HG03565 (cell line): ENCODE measurements around the gene RNF114.
"Not testable (repeated sequence)": the region's sequence is repeated elsewhere in the genome, so short reads cannot be mapped to it uniquely, and the experiment has no call there.

Experiments used
- ATAC-seq: cut with Tn5 transposase; IDR thresholded peaks from one replicate; pipeline ENCODE4 v1.9.1; 2021; ENCODE audit warnings: mild to moderate bottlenecking, moderate library complexity; ENCODE audit not compliant: unreplicated experiment

The RNF114 gene

DNA sequence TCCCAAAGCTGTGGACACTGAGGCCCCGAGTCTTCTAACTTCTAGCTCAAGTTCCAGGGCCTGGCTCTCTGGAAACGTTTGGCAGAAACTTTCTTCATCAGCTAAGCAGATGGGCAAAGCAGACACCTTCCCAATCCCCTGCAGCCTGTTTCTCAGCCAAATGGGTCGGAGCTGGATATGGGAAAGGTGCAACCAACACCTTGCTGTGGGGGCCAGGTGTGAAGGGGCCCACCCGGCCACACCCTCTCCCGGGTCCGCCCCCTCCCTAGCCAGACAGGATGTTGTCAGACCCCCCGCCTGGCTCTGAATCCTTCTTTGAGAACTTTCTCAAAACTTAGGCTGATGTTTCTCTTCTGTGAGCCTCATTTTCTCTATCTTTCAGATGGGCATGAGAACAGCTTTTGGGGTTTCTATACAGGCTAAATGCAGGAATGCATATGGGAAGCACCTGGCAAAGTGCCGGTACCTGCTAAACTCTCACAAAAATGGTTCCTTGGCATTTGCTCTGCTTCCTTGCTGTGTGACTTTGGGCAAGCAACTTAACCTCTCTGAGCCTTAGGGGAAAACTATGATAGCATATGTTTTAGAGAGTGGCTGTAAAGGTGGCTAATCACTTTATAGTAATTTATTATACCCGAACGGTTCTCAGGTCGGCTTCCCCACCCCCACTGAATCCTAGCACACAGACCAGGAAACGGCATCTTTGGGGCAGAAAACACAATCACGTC is 48.4 kb downstream of the RNF114 start:
- no peak for ATAC-seq

DNA sequence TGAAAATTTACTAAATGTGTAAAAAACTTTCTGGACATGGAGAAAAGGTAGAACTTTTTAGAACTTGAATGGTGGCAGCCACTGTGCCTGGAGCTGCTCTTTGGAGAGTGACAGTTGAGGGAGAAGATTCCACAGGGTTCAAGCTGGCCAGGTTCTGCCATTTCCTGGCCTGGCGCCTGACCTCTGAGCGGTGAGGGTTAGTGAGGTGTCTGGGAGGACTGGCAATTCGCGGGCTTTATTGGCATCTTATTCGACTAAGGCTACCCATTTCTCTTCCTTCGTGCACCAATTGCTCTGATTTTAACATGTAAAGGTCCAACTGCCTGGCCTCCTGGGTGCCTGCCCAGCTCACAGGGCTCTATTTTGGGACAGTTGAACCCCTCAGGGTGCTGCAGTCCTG is 49.0 kb downstream of the RNF114 start:
- ATAC-seq: no peak

DNA sequence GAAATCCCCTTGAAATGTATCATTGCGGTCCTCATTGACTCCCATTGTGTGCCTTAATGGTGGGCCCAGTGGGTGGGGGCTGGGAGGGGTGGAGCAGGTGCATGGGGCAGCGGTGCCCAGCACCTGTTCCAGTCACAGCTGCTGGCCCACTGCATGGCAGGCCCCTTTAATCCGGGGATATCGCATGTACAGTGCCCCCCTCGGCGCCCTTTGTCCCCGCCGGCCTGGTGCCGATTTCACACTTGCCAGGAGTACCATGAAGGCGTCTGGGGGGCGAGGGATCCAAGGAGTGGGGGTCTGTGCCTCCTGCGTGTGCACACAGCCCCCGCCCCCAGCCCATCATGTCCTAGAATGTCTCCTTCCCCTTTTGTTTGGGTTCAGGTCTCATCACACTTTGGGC is 49.4 kb downstream of the RNF114 start:
- ATAC-seq: no peak

DNA sequence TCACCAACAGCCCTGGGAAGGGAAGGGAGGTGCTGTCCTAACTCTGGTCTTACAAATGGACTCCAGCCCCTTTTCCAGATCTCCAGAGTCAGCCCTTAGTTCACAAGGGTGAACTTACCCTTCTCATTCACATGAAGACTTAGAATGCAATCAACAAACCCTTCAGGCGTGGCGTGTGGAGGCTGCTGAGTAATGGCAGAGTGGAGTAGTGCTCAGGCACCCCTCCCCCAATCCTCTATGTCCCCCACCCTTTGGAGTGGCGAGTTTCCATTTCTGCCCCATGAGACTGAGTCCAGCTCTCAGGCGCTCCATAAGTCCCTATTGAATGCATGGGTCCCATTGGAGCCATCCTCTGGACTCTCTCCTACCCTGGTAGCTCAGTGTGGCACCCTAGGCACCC is 49.9 kb downstream of the RNF114 start:
- no peak for ATAC-seq

DNA sequence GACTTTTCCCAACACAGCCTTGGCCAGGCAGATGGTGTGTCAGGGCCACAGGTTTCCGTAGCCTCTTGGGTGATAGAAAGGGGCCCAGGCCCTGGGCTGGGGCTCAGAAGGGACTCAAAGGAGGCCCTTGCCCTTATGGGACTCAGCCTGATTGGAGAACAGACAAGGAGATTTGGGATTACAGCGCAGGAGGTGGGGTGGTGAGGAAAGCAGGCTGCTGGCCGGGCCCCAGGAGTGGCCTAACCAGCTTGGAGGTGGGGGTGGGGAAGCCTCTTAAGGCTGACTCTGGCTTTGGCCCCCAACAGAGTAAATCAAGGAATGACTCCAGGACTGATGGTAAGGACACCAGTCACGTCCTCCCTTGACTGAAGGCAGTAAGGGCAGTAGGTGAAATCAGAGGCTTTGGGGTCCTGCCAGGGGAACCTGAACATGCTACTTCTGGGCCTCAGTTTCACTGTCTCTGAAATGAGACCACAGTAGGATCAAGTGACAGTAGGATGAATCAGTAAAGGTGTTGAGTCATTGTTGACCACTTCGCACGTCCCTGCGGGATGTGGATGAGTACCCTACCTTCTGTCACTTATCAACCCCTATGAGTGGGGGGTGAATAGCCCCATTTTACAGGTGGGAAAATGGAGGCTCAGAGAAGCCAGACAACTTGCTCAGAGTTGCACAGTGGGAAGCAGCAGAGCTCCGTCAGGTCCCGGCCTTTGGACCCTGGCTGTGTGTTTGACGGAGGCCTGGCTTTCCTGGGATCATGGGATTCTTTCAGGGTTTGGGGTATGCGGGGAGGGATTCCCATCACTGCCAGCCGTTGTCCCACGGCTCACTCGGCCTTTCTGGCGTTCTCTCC is 51.0 kb downstream of the RNF114 start:
- ATAC-seq: no peak

DNA sequence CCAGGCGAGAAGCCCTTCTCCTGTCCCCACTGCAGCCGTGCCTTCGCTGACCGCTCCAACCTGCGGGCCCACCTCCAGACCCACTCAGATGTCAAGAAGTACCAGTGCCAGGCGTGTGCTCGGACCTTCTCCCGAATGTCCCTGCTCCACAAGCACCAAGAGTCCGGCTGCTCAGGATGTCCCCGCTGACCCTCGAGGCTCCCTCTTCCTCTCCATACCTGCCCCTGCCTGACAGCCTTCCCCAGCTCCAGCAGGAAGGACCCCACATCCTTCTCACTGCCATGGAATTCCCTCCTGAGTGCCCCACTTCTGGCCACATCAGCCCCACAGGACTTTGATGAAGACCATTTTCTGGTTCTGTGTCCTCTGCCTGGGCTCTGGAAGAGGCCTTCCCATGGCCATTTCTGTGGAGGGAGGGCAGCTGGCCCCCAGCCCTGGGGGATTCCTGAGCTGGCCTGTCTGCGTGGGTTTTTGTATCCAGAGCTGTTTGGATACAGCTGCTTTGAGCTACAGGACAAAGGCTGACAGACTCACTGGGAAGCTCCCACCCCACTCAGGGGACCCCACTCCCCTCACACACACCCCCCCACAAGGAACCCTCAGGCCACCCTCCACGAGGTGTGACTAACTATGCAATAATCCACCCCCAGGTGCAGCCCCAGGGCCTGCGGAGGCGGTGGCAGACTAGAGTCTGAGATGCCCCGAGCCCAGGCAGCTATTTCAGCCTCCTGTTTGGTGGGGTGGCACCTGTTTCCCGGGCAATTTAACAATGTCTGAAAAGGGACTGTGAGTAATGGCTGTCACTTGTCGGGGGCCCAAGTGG is 51.9 kb downstream of the RNF114 start:
- no peak for ATAC-seq

DNA sequence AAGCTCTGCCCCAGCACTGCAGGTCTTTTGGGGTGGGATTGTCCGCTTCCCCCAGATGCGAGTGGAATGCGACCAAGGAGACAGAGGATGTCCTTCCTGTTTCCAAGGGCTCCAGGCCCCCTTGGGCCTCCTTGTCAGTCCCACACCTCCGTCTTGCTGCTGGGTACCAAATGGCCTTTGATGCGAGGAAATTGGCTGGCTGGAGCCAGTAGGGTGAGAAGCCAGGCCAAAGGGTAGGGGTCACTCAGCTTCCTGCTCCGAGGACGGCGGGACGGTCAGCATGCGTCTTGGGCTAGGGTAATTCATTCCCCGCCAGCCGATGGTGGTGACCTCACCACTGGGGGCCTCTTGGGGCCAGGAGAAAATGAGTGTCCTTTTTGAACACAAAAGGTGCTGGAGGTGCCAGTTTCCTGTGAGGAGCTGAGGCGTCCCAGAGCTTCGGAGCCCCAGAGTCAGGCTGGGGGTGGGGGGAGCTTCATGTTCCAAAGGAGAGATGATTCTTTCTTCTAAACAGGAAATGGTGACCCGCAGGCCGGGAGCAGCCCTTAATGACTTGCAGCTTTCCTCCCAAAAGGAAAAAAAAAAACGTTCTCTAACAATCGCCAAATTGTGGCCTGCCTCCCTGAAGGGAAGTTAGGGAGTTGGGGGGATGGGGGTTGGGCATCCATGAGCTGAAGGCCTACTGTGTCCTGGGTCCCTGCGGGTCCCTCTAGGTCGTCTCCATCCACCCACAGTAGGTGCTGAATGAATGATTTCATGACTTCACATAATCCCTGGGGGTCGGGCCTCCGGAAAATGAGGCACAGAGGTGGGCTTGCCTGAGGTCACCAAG is 53.3 kb downstream of the RNF114 start:
- no peak for ATAC-seq

DNA sequence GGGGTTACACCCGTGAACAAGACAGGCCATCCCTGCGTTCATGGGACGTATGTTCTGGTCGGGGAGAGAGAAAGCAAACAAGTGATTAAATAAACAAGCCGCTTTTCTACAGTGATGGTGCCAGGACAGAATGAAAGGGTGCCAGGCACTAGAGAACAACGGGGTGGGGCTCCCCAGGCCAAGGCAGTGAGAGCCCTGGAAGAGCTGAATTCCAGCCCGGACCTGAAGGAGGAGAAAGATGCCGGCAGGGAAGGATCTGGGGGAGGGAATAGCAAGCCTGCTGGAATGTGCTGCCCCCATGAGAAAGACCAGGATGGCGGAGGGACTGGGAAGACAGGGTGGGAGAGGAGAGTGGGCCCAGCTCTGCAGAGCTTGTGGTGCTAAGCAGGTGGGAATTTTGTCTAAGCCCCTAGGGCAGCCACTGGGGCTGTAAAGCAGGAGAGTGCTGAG is 54.1 kb downstream of the RNF114 start:
- no peak for ATAC-seq

DNA sequence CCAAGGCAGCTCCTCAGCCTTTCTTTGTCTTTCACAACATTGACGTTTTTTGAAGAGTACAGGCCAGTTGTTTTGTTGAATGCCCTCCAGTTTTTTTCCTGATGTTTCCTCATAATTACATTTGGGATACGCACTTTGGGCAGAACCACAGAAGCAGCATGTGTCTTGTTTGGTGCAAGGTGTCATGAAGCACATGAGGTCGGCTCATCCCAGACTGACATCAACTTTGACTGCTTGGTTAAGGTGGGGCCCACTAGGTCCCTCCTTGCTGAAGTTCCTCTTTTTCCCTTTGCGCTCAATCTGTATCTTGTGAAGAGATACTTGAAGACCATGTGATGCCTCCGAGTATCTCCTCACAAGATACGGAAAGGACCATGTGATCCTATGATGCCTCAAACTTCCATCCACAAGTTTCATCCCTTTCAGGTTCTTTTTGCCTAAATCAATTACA is 57.1 kb downstream of the RNF114 start:
- ATAC-seq: no peak

DNA sequence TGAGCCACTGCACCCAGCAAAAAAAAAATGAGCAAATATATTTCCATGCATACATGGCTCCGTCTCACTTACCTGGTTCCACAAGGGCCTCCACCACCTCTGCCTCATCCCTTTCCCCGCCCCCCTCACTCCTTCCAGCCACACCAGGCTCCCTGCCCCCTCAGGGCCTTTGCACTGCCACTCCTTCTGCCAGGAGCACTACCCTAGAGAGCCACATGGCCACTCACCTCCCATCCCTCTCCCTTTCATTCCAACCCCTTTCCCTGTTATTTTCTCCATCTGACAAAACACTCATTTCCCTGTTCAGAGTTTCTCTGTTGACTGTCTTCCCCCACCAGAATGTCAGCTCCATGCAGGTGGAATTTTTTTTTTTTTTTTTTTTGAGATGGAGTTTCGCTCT is 59.4 kb downstream of the RNF114 start:
- no peak for ATAC-seq

DNA sequence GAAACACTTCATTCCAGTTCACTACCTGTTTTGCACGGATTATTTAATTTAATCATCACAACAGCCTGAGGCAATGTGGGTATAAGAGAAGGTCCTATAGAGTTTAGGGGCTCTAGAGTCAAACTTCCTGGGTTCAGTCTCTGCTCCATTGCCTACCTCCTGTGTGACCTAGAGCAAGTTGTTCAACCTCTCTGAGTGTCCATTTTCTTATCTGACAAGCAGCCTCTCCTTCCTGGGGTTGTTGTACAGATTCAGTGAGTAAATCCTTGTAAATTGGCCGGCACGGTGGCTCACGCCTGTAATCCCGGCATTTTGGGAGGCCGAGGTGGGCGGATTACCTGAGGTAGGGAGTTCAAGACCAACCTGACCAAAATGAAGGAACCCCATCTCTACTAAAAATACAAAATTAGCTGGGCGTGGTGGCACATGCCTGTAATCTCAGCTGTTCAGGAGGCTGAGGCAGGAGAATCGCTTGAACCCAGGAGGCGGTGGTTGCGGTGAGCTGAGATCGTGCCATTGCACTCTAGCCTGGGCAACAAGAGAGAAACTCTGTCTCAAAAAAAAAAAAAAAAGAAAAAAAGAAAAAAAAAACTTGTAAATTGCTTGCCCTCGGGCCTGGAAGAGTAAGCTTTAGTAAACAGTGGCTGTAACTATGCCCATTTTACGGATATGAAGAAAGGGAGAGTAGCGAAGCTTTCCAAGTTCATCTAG is 62.4 kb downstream of the RNF114 start:
- ATAC-seq: not testable (repeated sequence)

DNA sequence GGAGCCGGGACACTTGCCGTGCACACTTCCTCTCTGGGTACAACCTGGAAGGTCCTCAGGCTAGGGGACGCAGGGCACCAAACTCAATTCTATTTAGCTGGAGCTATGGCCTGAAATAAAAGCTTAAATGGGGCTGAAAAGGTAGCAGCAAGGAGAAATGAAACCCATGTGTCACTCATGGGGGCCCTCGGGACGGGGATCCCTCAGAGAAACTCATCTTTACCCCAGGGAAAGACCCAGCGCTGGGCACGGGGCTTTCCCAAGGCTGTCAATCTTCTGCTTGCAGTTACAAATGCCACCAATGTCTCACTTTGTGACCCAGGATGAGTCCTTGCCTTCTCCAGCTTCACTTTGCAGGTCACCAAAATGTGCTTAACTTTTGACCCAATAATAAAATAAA is 63.1 kb downstream of the RNF114 start:
- no peak for ATAC-seq

DNA sequence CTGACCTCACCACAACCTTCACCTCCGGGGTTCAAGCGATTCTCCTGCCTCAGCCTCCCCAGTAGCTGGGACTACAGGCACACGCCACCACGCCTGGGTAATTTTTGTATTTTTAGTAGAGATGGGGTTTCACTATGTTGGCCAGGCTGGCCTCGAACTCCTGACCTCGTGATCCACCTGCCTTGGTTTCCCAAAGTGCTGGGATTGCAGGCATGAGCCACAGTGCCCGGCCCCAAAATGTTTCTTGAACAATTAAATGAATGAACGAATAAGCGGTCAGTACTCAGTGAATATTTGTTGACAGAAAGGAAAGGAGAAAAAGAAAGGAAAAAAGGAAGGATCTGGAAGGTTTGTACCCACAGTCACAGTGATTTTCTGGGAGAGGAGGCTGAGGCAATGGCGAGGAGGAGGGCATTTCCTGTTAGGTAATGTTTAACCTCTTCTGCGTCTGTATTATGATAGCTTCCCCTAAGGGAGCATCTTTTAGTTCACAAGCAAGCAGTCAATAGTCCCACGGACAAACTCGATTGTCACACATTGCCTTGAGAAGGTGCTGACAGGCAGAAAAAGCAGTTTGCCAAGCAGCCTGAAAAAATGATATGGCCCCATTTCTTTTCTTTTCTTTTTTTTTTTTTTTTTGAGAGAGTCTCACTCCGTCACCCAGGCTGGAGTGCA is 64.5 kb downstream of the RNF114 start:
- not testable (repeated sequence) for ATAC-seq

DNA sequence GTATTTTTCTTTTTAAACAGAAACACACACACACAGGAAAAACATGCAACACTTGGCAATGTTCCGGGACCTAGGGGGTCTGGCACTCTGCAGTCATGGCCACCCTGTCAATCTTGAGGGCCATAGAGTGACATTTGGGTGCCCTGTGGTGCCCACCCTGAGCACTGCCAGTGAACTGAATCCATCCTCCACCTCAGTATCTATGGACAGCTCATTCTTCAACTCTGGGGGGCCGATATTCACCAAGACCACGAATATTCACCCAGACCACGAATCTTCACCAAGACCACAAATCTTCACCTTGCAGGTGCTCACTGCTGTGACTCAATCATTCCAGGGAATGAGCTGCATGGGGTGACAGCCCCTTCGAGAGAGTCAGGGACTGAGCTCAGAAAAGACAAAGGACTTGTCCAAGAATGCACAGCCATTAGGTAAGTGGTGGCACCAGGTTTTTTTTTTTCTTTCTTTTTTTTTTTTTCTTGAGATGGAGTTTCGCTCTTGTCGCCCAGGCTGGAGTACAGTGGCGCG is 65.7 kb downstream of the RNF114 start:
- no peak for ATAC-seq

DNA sequence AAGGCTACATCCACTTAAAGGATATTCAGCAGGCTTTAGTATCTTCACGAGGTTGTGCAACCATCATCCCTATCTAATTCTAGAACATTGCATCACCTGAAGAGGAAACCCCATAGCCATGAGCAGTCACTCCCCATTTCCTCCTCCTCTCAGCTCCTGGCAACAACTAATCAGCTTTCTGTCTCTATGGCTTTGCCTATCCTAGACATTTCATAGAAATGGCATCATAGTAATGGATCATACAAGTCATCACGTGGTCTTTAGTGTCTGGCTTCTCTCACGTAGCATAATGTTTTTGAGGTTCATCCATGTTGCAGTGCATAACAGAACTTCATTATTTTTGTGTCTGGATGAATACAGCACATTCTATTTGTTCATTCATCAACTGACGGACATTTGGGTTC is 67.1 kb downstream of the RNF114 start:
- ATAC-seq: no peak
